NCI-H345 treated with DMSO at 0.1 percent for 48 hours (cell line): ENCODE measurements around the gene PNKP.
A peak's percentile ranks its signal among the peaks of the same experiment; 100 is the strongest.
"Not testable (repeated sequence)": the region's sequence is repeated elsewhere in the genome, so short reads cannot be mapped to it uniquely, and the experiment has no call there.

Experiments
- DNase-seq: peaks from one replicate; lab custom pipeline; 2025; ENCODE audit not compliant: unreplicated experiment; lab: John Stamatoyannopoulos, UW

Gene PNKP

DNA sequence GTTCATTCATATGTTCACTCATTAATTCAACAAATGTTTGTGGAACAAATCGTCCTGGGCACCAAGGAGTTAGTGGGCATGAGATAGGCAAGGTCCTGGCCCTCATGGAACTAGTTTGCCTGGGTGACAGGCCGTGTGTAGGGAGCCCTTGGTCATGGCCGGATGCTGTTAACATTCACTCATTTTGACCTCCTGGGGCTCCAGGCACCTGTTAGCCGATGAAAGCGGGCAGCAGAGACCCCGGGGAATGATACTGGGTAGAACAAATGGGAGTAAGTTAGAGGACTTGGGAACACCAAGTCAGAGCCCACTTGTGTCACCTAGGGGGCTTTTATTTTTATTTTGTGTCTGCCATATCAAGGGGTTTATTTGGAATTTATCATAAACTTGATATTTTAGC is 42.7 kb downstream of the PNKP start:
- DNase-seq: no peak

DNA sequence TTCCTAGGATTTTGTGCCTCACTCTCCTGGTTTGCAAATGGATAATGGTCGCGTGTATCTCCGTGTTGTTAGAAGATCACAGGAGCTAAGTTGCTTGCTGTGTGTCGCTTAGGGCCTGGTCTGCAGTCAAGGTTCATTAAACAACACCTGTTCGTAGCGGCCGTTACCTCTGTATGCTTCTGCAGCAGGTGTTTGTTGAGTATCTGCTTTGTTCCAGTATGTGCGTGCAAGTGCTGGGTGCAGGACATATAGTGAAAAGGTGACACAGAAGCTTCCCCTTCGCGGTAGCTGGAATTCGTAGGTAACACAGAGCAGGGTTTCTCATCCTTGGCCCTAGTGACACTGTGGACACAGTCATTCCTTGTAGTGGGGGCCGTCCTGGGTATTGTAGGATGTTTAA is 43.9 kb downstream of the PNKP start:
- DNase-seq: peak; percentile 70

DNA sequence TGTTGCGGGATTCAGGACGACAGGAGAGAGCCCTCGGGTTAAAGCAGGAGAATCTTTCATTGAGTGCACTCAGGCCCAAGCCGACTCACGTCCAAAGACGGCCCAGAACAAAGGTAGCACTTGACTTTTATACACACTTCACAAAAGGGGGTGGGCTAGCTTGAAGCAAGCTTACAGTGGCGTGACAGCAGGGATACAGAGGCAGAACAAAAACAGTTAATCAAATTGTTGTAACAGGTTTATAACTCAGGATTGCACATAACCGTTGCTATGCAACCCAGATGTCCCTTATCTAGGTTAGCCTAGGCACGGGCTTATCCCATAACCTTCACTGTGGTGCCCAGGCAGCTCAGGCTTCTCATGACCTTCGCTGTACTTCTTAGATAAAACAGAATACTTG is 47.3 kb downstream of the PNKP start:
- DNase-seq: peak; percentile 74

DNA sequence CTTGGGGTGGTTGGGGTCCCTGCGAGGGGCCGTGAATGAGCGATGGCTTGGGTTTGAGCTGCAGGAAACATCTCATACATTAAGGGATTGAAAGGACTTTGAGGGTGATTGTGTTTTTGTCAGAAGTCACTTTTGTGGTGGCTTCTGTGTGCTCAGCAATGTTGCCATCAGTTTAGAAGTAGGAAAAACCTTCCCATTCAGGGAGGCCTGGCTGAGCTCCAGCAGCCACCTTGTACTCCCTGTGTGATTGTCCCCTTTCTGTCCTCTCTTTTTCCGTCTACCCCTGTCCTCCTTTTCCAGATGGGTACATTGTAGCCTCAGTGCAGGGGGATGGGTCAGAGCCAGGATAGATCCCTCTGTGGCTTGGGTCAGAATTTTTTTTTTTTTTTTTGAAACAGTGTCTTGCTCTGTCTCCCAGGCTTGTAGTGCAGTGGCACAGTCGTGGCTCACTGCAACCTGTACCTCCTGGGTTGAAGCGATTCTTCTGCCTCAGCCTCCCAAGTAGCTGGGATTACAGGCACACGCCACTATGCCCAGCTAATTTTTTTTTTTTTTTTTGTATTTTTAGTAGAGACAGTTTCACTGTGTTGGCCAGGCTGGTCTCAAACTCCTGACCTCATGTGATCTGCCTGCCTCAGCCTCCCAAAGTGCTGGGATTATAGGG is 47.8 kb downstream of the PNKP start:
- not testable (repeated sequence) for DNase-seq

DNA sequence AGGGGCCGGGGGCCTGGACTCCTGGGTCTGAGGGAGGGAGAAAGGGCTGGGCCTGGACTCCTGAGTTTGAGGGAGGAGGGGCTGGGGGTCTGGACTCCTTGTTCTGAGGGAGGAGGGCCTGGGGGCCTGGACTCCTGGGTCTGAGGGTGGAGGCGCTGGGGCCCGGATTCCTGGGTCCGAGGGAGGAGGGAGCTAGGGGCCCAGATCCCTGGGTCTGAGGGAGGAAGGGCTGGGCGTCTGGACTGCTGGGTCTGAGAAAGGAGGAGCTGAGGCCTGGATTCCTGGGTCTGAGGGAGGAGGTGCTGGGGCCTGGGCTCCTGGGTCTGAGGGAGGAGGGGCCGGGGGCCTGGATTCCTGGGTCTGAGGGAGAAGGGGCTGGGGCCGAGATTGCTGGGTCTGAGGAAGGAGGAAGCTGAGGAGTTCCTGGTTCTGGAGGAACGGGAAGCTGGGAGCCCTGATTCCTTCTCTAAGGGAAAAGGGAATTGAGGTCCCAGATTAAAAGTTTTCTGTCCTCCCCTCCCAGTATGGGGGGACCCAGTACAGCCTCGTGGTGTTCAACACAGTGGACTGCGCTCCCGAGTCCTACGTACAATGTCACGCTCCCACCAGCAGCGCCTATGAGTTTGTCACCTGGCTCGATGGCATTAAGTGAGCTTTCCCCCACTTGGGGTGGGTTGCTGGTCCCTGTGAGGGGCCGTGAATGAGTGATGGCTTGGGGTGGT is 48.6 kb downstream of the PNKP start:
- no peak for DNase-seq

DNA sequence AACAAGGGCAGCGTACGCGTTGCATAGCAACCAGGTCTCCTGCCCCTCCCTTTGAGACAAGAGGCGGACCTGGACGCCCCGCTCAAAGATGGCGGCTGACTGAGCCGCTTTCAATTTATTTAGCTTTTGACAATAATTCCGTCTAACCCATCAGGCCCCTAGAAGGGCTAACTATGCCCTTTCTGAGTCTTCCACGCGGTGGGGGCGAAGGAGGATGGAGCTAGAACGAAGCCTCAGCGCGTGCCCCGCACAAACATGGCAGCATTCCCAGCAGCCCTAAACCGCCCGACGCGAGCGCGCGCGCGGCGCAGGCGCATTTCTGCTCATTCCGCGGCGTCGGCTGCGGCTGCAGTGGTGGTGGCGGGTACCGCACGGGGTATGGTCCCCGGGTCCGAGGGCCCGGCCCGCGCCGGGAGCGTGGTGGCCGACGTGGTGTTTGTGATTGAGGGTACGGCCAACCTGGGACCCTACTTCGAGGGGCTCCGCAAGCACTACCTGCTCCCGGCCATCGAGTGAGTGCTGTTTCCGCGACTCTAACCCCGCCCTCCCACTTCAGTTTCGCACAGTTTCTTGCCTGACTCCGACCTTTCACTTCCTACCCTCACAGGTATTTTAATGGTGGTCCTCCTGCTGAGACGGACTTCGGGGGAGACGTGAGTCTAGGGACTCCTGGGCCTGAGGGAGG is 49.3 kb downstream of the PNKP start, which contains the start of gene MED25:
Gene MED25, plus strand, starts transcription at position 326 of the 685 bp plus-strand sequence. Its CDS starts 53 bp downstream, at position 379.
- DNase-seq: peak; percentile 61

DNA sequence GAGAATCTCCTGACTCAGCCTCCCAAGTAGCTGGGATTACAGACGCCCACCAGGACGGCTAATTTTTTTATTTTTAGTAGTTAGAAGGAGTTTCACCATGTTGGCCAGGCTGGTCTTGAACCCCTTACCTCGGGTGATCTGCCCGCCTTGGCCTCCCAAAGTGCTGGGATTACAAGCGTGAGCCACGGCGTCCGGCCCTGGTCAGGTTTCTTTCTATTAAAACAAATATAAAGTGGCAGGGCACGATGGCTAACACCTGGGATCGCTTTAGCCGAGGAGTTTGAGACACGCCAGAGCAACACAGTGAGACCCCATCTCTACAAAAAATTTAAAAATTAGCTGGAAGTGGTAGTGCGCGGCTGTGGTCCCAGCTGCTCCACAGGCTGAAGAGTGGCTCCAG is 50.8 kb downstream of the PNKP start:
- no peak for DNase-seq

DNA sequence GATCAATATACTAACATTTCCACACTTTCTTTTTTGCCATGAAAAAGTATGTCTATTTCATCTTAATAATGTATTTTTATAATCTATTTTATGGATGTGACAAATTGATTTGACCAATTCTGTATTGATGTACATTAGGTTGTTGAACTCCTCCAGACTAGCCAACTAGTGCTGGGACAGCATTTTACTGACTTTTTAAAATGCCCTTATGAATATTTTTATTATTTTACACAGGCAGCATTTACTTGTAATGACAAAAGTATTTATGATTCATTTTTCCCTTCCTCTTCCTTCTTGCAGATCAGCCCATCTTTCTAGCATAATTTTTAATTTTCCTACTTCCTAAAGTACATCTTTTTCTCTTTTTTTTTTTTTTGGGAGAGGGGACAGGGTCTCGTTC is 53.4 kb downstream of the PNKP start:
- peak; percentile 2 for DNase-seq

DNA sequence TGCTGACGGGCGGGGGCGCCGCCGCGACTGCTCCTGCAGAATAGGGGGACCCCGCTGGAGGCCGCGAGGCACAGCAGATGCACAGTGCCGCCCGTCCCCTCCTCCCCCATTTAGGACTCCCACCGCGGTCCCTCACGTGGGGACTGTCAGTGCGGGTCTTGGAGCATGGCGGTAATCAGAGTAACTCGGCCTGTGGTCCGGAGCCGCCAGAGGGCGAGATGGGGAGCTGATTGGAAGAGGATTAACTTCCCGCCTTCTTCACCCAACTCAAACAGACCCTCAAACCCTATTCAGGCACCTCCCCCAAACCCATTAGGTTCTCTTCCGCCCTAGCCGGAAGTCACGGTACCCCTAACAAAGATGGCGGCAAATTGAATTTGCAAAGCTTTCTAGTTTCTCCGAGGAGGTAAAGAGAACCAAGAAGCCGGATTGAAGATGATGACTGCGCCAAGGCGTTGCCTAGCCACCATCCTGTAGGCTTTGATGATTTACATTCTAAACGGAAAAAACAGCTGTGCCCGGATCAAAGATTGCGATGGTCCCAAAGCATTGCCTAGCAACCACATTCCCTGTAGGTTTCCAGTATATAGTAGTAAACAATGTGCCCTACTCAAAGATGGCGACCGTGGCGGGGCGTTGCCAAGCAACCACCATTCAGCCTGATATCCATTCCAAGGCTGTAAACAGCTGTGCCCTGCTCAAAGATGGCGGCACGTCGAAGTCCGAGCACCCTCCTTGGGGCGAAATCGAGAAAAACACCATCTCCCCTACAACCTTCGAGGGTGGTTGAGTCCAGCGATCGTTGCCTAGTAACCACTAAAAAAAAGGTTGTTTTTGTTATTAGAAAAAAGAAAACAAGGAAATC is 54.1 kb downstream of the PNKP start, which contains the start of gene FUZ:
Gene FUZ, minus strand, starts transcription at position 296 of the 865 bp plus-strand sequence. Its CDS starts 186 bp downstream, at position 110.
- peak; percentile 92 for DNase-seq

DNA sequence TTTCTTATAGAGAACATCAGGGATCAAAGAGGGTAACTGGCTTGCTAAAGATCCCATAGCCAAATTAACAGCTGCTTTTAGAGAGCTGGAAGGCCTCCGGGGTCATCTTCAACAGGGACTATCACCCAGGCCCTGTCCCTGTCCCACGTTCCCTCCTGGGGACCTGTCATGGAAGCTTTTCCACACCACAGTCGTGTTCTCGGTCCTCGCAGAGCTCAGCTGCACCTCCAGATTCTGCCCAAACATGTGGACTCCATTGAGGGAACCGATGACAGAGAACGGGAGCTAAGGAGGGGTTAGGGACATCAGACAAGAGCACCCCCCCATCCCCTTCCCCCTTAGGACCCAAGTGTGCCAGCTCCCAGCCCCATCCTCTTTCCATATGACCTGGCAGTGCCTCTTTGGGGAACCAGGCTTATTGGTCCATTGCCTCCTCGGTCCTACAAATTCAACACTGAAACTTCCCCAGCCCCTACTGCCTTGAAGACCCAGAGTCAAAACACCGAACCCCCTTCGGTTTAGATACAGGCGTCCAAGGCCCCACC is 54.9 kb downstream of the PNKP start:
- no peak for DNase-seq

DNA sequence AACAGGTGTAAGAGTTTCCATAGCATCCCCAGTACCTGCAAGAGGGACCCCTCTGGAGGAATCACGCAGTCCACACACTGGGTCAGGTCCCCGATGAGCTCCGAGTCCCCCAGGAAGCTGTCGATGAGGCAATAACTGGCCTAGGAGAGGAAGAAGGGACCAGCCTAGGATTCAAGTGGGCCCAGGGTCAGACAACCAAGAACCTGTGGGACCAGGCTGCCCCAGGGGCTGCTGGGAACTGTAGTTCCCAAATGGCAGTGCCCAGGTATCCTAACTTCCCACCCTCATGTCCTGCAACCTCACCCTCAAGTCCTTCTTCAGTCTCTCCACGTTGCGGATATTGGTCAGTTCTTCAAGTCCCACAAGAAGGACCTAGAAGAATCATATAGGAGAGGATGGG is 56.0 kb downstream of the PNKP start:
- no peak for DNase-seq
